H9 (cell line): ENCODE results near the gene SLC22A31. TPM values are rescaled to one million over a fixed set of nuclear protein-coding genes. Genes with fewer than 3 reads are reported as not detected.

Source experiments
- DNase-seq: peaks from one replicate; pipeline ENCODE4 v3.0.0-alpha.2; 2017
- H2AFZ ChIP-seq: one replicate; pipeline ENCODE4 v1.6.1; 2013; ENCODE audit warnings: mild to moderate bottlenecking, low read length, control low read depth, moderate library complexity
- H2AK5ac ChIP-seq: 2 replicates; pipeline ENCODE4 v1.6.1; 2013; ENCODE audit warnings: low read length, control low read depth, mixed read lengths; ENCODE audit not compliant: insufficient read length
- H2BK120ac ChIP-seq: one replicate; pipeline ENCODE4 v1.6.1; 2013; ENCODE audit warnings: low read depth, mild to moderate bottlenecking, low read length, control low read depth, inconsistent platforms; ENCODE audit not compliant: poor library complexity, severe bottlenecking
- H2BK12ac ChIP-seq: 2 replicates; pipeline ENCODE4 v1.6.1; 2013; ENCODE audit warnings: low read length, control low read depth, mixed read lengths, low read depth; ENCODE audit not compliant: insufficient read length
- H2BK15ac ChIP-seq: 2 replicates; pipeline ENCODE4 v1.6.1; 2013; ENCODE audit warnings: low read depth, low read length, control low read depth
- H2BK20ac ChIP-seq: one replicate; pipeline ENCODE4 v1.6.1; 2013; ENCODE audit warnings: low read depth, mild to moderate bottlenecking, low read length, control low read depth, inconsistent platforms; ENCODE audit not compliant: poor library complexity, severe bottlenecking
- H2BK5ac ChIP-seq: 2 replicates; pipeline ENCODE4 v1.6.1; 2013; ENCODE audit warnings: low read length, control low read depth, mixed read lengths; ENCODE audit not compliant: insufficient read length
- H3K14ac ChIP-seq: 2 replicates; pipeline ENCODE4 v1.6.1; 2013; ENCODE audit warnings: low read length, control low read depth; ENCODE audit not compliant: insufficient read depth
- H3K18ac ChIP-seq: 2 replicates; pipeline ENCODE4 v1.6.1; 2013; ENCODE audit warnings: low read depth, mild to moderate bottlenecking, mixed read lengths, low read length, control low read depth; ENCODE audit not compliant: insufficient read length
- H3K23ac ChIP-seq: 2 replicates; pipeline ENCODE4 v1.6.1; 2013; ENCODE audit warnings: low read length, control low read depth, mixed read lengths, low read depth; ENCODE audit not compliant: insufficient read length
- H3K23me2 ChIP-seq: 2 replicates; pipeline ENCODE4 v1.6.1; 2013; ENCODE audit warnings: low read depth, mild to moderate bottlenecking, mixed read lengths, low read length, control low read depth; ENCODE audit not compliant: insufficient read length, poor library complexity, severe bottlenecking
- H3K27ac ChIP-seq: 2 replicates; pipeline ENCODE4 v1.5.1; 2013; ENCODE audit warnings: low read length, control low read depth, mixed read lengths, low read depth; ENCODE audit not compliant: insufficient read length
- H3K27me3 ChIP-seq: 2 replicates; pipeline ENCODE4 v1.6.1; 2013; ENCODE audit warnings: low read length, control low read depth, inconsistent platforms; ENCODE audit not compliant: insufficient read depth
- H3K4ac ChIP-seq: 2 replicates; pipeline ENCODE4 v1.6.1; 2013; ENCODE audit warnings: low read depth, mild to moderate bottlenecking, control low read depth, inconsistent platforms, low read length, moderate library complexity
- H3K4me1 ChIP-seq: 2 replicates; pipeline ENCODE4 v1.6.1; 2013; ENCODE audit warnings: low read length, control low read depth, inconsistent platforms; ENCODE audit not compliant: insufficient read depth
- H3K4me2 ChIP-seq: 2 replicates; pipeline ENCODE4 v1.6.1; 2013; ENCODE audit warnings: low read length, control low read depth, mixed read lengths; ENCODE audit not compliant: insufficient read length, insufficient read depth
- H3K56ac ChIP-seq: 2 replicates; pipeline ENCODE4 v1.6.1; 2013; ENCODE audit warnings: low read depth, mild to moderate bottlenecking, mixed read lengths, low read length, control low read depth; ENCODE audit not compliant: insufficient read length
- H3K79me1 ChIP-seq: 2 replicates; pipeline ENCODE4 v1.6.1; 2013; ENCODE audit warnings: low read depth, mild to moderate bottlenecking, moderate library complexity, low read length, control low read depth, inconsistent platforms; ENCODE audit not compliant: insufficient read depth, poor library complexity, severe bottlenecking
- H3K79me2 ChIP-seq: 2 replicates; pipeline ENCODE4 v1.6.1; 2013; ENCODE audit warnings: low read length, control low read depth, inconsistent platforms; ENCODE audit not compliant: insufficient read depth
- H3K9ac ChIP-seq: 2 replicates; pipeline ENCODE4 v1.6.1; 2013; ENCODE audit warnings: low read length, control low read depth, mixed read lengths; ENCODE audit not compliant: insufficient read length; ENCODE audit errors: extremely low read depth
- H3K9me3 ChIP-seq: one replicate; pipeline ENCODE4 v1.6.1; 2013; ENCODE audit warnings: low read depth, low read length, inconsistent platforms; ENCODE audit not compliant: control insufficient read depth
- H3T11ph ChIP-seq: one replicate; pipeline ENCODE4 v1.6.1; 2013; ENCODE audit warnings: mild to moderate bottlenecking, low read length, control low read depth, inconsistent platforms
- H4K20me1 ChIP-seq: one replicate; pipeline ENCODE4 v1.6.1; 2013; ENCODE audit not compliant: control insufficient read depth, insufficient read length, insufficient read depth
- H4K5ac ChIP-seq: 2 replicates; pipeline ENCODE4 v1.6.1; 2013; ENCODE audit warnings: low read depth, mild to moderate bottlenecking, mixed read lengths, low read length, control low read depth; ENCODE audit not compliant: insufficient read length
- H4K8ac ChIP-seq: replicated peaks from 2 replicates; pipeline ENCODE4 v1.6.1; 2013; ENCODE audit warnings: low read length, control low read depth, mixed read lengths, low read depth; ENCODE audit not compliant: insufficient read length
- H4K91ac ChIP-seq: 2 replicates; pipeline ENCODE4 v1.6.1; 2013; ENCODE audit warnings: low read depth, mild to moderate bottlenecking, moderate library complexity, mixed read lengths, low read length, control low read depth; ENCODE audit not compliant: insufficient read length
- H3K27ac Mint-ChIP-seq, 3 experiments: 2 replicates in 2 of 3; 3 replicates in 1 of 3; pipeline ENCODE4 v1.8.0; 2020 to 2021; ENCODE audit warnings: mixed read lengths in 3 of 3, mild to moderate bottlenecking in 1 of 3, moderate library complexity in 1 of 3
- H3K27me3 Mint-ChIP-seq: 2 replicates; pipeline ENCODE4 v1.8.0; 2021; ENCODE audit warnings: low read depth, mild to moderate bottlenecking, moderate library complexity, mixed read lengths
- H3K36me3 Mint-ChIP-seq, 3 experiments: 2 replicates in 2 of 3; 3 replicates in 1 of 3; pipeline ENCODE4 v1.8.0; 2020 to 2021; ENCODE audit warnings: low read depth in 3 of 3, mixed read lengths in 3 of 3; ENCODE audit not compliant: insufficient read depth in 1 of 3
- H3K4me1 Mint-ChIP-seq, 2 experiments: 2 replicates each; pipeline ENCODE4 v1.8.0; 2020; ENCODE audit warnings: mixed read lengths in 2 of 2
- H3K4me3 Mint-ChIP-seq, 2 experiments: 2 replicates in 1 of 2; 3 replicates in 1 of 2; pipeline ENCODE4 v1.8.0; 2020 to 2021; ENCODE audit warnings: mild to moderate bottlenecking in 2 of 2, mixed read lengths in 2 of 2, moderate library complexity in 1 of 2
- H3K9me3 Mint-ChIP-seq, 2 experiments: 2 replicates in 1 of 2; 3 replicates in 1 of 2; pipeline ENCODE4 v1.8.0; 2020; ENCODE audit warnings: mild to moderate bottlenecking in 2 of 2, mixed read lengths in 2 of 2, moderate library complexity in 1 of 2
- WGBS: extraction: QIAGEN DNeasy Blood & Tissue Kit; methylation state at CpG from one replicate; pipeline ENCODE4 v1.1.7; 2013; ENCODE audit warnings: missing lambda C conversion rate, low lambda C conversion rate, mixed read lengths; ENCODE audit not compliant: insufficient read length; ENCODE audit errors: extremely low coverage; 5-methylcytosine and 5-hydroxymethylcytosine counted together
- total RNA-seq: library from RNA; stranded (reverse); gene quantifications from 2 replicates; pipeline ENCODE4 v1.2.1, GENCODE V29; 2021
- TF ChIP-seq, protein P1 (sequence below): fragments of 200-600 bp; sonication (generic); conservative IDR thresholded peaks from 3 replicates; pipeline ENCODE4 v1.8.0; 2021; ENCODE audit warnings: antibody characterized with exemption, mild to moderate bottlenecking

SLC22A31 gene
- total RNA-seq, 1 experiment from 2014 or later, result 7.7 TPM

DNA sequence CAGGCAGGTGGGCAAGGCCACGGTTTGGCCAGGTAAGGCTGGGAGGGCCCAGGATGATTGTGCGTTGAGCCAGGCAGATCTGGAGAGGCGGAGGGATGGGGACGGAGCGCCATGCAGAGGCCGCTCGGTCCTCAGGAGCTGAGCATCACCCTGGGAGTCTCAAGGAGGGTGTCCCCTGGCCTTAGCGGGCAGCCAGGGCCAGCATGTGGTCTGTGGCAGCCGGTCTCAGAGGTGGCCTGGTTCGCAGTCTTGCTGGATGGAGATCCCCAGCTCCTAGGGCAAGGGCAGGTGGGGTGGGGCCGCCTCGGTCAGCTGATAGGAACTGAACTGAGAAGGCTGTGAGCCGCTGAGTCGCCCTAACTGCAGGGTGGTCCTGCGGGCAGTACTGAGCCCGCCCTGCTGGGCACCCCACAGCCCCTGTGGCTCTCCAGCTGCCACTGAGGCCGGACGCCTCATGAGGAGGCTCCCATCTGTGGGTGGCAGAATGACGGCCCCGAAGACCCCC, 40.4 kb downstream of the SLC22A31 start:
- H2BK120ac ChIP-seq, result no peak overlapping the region
- Mint-ChIP-seq H3K27ac (no peak overlapping the region), H3K36me3 (no peaks in the 10 kb centered on the region; a peak in 1 of 7 replicates), H3K4me3 (no peak overlapping the region), H3K4me1 (no peaks in the 10 kb centered on the region), H3K9me3 (peaks cover 11 to 16% of the 10 kb centered on the region in 2 experiments), H3K27me3 (peaks cover 26% of the 10 kb centered on the region)
- DNase-seq, result no peak
- H2AFZ ChIP-seq, result no peak overlapping the region
- no peaks in the 10 kb centered on the region for H3K9me3 ChIP-seq
- H3K56ac ChIP-seq, result no peak overlapping the region
- no peak overlapping the region for H3T11ph ChIP-seq
- H2AK5ac ChIP-seq, result no peak overlapping the region
- H3K79me2 ChIP-seq, result no peaks in the 10 kb centered on the region
- H3K4ac ChIP-seq, result no peak overlapping the region
- no peak overlapping the region for H3K18ac ChIP-seq
- no peak overlapping the region for H4K8ac ChIP-seq
- no peak overlapping the region; the same call in 1 of the 2 replicates for H3K14ac ChIP-seq
- H2BK15ac ChIP-seq, result no peak overlapping the region
- no peak overlapping the region for H2BK5ac ChIP-seq
- H3K23me2 ChIP-seq, result no peaks in the 10 kb centered on the region
- WGBS, result no CpG with 5 or more reads among the region's 20 CpGs
- H2BK20ac ChIP-seq, result no peak overlapping the region
- H3K23ac ChIP-seq, result no peak overlapping the region
- no peak overlapping the region for H4K5ac ChIP-seq
- TF ChIP-seq, protein P1, sequence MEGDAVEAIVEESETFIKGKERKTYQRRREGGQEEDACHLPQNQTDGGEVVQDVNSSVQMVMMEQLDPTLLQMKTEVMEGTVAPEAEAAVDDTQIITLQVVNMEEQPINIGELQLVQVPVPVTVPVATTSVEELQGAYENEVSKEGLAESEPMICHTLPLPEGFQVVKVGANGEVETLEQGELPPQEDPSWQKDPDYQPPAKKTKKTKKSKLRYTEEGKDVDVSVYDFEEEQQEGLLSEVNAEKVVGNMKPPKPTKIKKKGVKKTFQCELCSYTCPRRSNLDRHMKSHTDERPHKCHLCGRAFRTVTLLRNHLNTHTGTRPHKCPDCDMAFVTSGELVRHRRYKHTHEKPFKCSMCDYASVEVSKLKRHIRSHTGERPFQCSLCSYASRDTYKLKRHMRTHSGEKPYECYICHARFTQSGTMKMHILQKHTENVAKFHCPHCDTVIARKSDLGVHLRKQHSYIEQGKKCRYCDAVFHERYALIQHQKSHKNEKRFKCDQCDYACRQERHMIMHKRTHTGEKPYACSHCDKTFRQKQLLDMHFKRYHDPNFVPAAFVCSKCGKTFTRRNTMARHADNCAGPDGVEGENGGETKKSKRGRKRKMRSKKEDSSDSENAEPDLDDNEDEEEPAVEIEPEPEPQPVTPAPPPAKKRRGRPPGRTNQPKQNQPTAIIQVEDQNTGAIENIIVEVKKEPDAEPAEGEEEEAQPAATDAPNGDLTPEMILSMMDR, result no peak
- no peak overlapping the region for H3K4me2 ChIP-seq
- H3K27ac ChIP-seq, result no peak overlapping the region
- no peaks in the 10 kb centered on the region for H4K20me1 ChIP-seq
- H3K79me1 ChIP-seq, result no peaks in the 10 kb centered on the region
- no peaks in the 10 kb centered on the region for H3K27me3 ChIP-seq
- H2BK12ac ChIP-seq, result no peak overlapping the region
- H4K91ac ChIP-seq, result no peak overlapping the region
- H3K9ac ChIP-seq, result no peak overlapping the region
- H3K4me1 ChIP-seq, result no peaks in the 10 kb centered on the region
